K562 (cell line): ENCODE data around the gene EFNA2. TPM values are rescaled to one million over a fixed set of nuclear protein-coding genes. Genes with fewer than 3 reads are reported as not detected.

Source experiments
- CUX1 ChIP-seq: fragments of 200-800 bp; sonication (Bioruptor generic); IDR thresholded peaks from 2 replicates; pipeline ENCODE4 v1.6.1; 2016; ENCODE audit warnings: missing genetic modification characterization, missing compliant biosample characterization
- HBP1 ChIP-seq: fragments of 450-650 bp; formaldehyde crosslinking; IDR thresholded peaks from 2 replicates; pipeline ENCODE4 v1.4.0; 2022; ENCODE audit warnings: missing genetic modification characterization
- HMG20A ChIP-seq: fragments of 450-650 bp; formaldehyde crosslinking; conservative IDR thresholded peaks from 2 replicates; pipeline ENCODE4 v1.4.0; 2020; ENCODE audit warnings: mild to moderate bottlenecking, mixed read lengths
- KDM4B ChIP-seq, 2 experiments: fragments of 450-650 bp in 1 of 2; sonication (generic) in 1 of 2; IDR thresholded peaks; 2 replicates each; pipeline ENCODE4 v1.6.1; 2016 to 2017; ENCODE audit warnings: borderline replicate concordance in 2 of 2, antibody characterized with exemption in 1 of 2, low read depth in 1 of 2, mild to moderate bottlenecking in 1 of 2
- LARP7 ChIP-seq: fragments of 450-650 bp; IDR thresholded peaks from 2 replicates; pipeline ENCODE4 v1.6.1; 2016
- MBD2 ChIP-seq: sonication (generic); IDR thresholded peaks from 2 replicates; pipeline ENCODE4 v1.6.1; 2016; ENCODE audit warnings: low read depth, borderline replicate concordance
- MTA1 ChIP-seq: fragments of 450-650 bp; IDR thresholded peaks from 2 replicates; pipeline ENCODE4 v1.6.1; 2017; ENCODE audit warnings: borderline replicate concordance
- PRMT5 ChIP-seq: sonication (generic); formaldehyde crosslinking; IDR thresholded peaks from 2 replicates; pipeline ENCODE4 v1.5.0; 2020; ENCODE audit warnings: missing genetic modification reagents
- PTBP1 ChIP-seq: fragments of 200-400 bp; formaldehyde crosslinking; IDR thresholded peaks from 2 replicates; pipeline ENCODE4 v1.6.1; 2017; ENCODE audit warnings: low read depth, low read length
- RBFOX2 ChIP-seq: fragments of 200-400 bp; formaldehyde crosslinking; IDR thresholded peaks from 2 replicates; pipeline ENCODE4 v1.6.1; 2017; ENCODE audit warnings: low read depth, mild to moderate bottlenecking, low read length, moderate library complexity
- RBM22 ChIP-seq: fragments of 200-400 bp; formaldehyde crosslinking; IDR thresholded peaks from 2 replicates; pipeline ENCODE4 v1.6.1; 2018; ENCODE audit warnings: low read length, low read depth; ENCODE audit not compliant: poor library complexity, severe bottlenecking
- SMC3 ChIP-seq: conservative IDR thresholded peaks from 2 replicates; pipeline ENCODE4 v1.6.1; 2011; ENCODE audit warnings: low read depth, low read length, improper control_type of control experiment; ENCODE audit not compliant: insufficient read depth
- SREBF1 ChIP-seq: fragments of 150-350 bp; IDR thresholded peaks from 2 replicates; pipeline ENCODE4 v1.6.1; 2014; ENCODE audit warnings: antibody characterized with exemption, low read depth, low read length, borderline replicate concordance
- SRSF7 ChIP-seq: fragments of 200-400 bp; formaldehyde crosslinking; optimal IDR thresholded peaks from 2 replicates; pipeline ENCODE3; 2017; ENCODE audit warnings: mild to moderate bottlenecking, low read depth, low read length
- TSC22D4 ChIP-seq: fragments of 450-650 bp; IDR thresholded peaks from 2 replicates; pipeline ENCODE4 v1.6.1; 2016; ENCODE audit warnings: missing genetic modification characterization, missing biosample characterization, control low read depth
- ZNF184 ChIP-seq: sonication (generic); formaldehyde crosslinking; IDR thresholded peaks from 2 replicates; pipeline ENCODE4 v1.5.0; 2020; ENCODE audit warnings: missing genetic modification reagents
- ZNF224 ChIP-seq: sonication (generic); formaldehyde crosslinking; IDR thresholded peaks from 2 replicates; pipeline ENCODE4 v1.8.0; 2022; ENCODE audit warnings: mild to moderate bottlenecking, missing genetic modification reagents
- ZNF445 ChIP-seq: fragments of 250-450 bp; sonication (Bioruptor Pico); IDR thresholded peaks from 2 replicates; pipeline ENCODE4 v1.4.0; 2020; ENCODE audit warnings: low read depth, mild to moderate bottlenecking, moderate library complexity
- ZNF57 ChIP-seq: fragments of 450-650 bp; formaldehyde crosslinking; IDR thresholded peaks from 2 replicates; pipeline ENCODE4 v1.4.0; 2020; ENCODE audit warnings: mild to moderate bottlenecking, moderate library complexity
- ZNF695 ChIP-seq: fragments of 450-650 bp; formaldehyde crosslinking; IDR thresholded peaks from 2 replicates; pipeline ENCODE4 v1.4.0; 2020; ENCODE audit warnings: mild to moderate bottlenecking, moderate library complexity
- ZNF766 ChIP-seq: fragments of 200-800 bp; sonication (Bioruptor generic); conservative IDR thresholded peaks from 2 replicates; pipeline ENCODE4 v1.6.1; 2016; ENCODE audit warnings: missing genetic modification characterization, missing compliant biosample characterization
- polyA plus RNA-seq, 8 experiments: library from polyadenylated mRNA; depleted of rRNA in 4 of 8; stranded (reverse) in 5 of 8; unstranded in 3 of 8; fragments of >200 nt; fragmentation: Nextera tagmentation in 2 of 8; fragmentation: Illumina TruSeq in 1 of 8; extraction: Ambion mirVana in 2 of 8; extraction: Trizol in 1 of 8; gene quantifications; 2 replicates each; pipeline versions ENCODE4 v1.2.1 to v1.2.3, GENCODE V29; 2011 to 2014; ENCODE audit warnings: inconsistent platforms in 1 of 8, missing spikeins in 1 of 8
- total RNA-seq, 7 experiments: library from RNA; depleted of rRNA in 6 of 7; stranded (reverse); fragments of >200 nt in 6 of 7; fragmentation: Illumina TruSeq in 2 of 7; extraction: Trizol in 2 of 7; gene quantifications; 2 replicates each; pipeline versions ENCODE4 v1.2.1 to v1.2.3, GENCODE V29; 2011 to 2021; ENCODE audit warnings: low replicate concordance in 1 of 7
- TF ChIP-seq, protein P1 (sequence below): sonication (generic); IDR thresholded peaks from 2 replicates; pipeline ENCODE4 v1.6.1; 2016

EFNA2 gene
- total and polyA plus RNA-seq, 9 of the 15 experiments (the other 6 are each of a cell fraction or from before 2014, with no cell fraction given), result 0.11 to 0.44 (median 0.15) TPM; not detected in 6

GRCh38 chr19:1274081-1274851 is 11.4 kb upstream of the EFNA2 start (continued):
- TF ChIP-seq CUX1 (CRISPR knock-in tag) (no peak; the same call in 1 of the 2 replicates), SMC3 (no peak), HBP1 (0 out of 2 replicates have a peak, but pooled peaks have one; percentile 3), ZNF224 (CRISPR knock-in tag) (no peak), MBD2 (peak; percentile 44), PTBP1 (peak; percentile 21; the same call in 1 of the 2 replicates), RBM22 (peak; percentile 25), MTA1 (no peak), ZNF695 (CRISPR knock-in tag) (no peak), SRSF7 (no peak), PRMT5 (CRISPR knock-in tag) (no peak), ZNF57 (CRISPR knock-in tag) (no peak), ZNF766 (CRISPR knock-in tag) (no peak), LARP7 (no peak), SREBF1 (no peak), TSC22D4 (no peak), KDM4B (IDR thresholded peaks at IDR 0.05; ENCODE audit: borderline replicate concordance in 2 of 2, low read depth in 1 of 2) (no peak), ZNF445 (CRISPR knock-in tag) (0 out of 2 replicates have a peak, but pooled peaks have one; percentile 22), HMG20A (no peak), RBFOX2 (peak; percentile 71), ZNF184 (CRISPR knock-in tag) (no peak)
- TF ChIP-seq, protein P1, sequence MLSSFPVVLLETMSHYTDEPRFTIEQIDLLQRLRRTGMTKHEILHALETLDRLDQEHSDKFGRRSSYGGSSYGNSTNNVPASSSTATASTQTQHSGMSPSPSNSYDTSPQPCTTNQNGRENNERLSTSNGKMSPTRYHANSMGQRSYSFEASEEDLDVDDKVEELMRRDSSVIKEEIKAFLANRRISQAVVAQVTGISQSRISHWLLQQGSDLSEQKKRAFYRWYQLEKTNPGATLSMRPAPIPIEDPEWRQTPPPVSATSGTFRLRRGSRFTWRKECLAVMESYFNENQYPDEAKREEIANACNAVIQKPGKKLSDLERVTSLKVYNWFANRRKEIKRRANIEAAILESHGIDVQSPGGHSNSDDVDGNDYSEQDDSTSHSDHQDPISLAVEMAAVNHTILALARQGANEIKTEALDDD, result no peak
